22Rv1 (cell line): ENCODE results near the gene INPP5D.

Experiments
- ZFX ChIP-seq: fragments of 450-650 bp; IDR thresholded peaks from 2 replicates; pipeline ENCODE4 v1.6.1; 2017; ENCODE audit warnings: antibody characterized with exemption, borderline replicate concordance
- TF ChIP-seq, protein P1 (sequence below): fragments of 450-650 bp; IDR thresholded peaks from 2 replicates; pipeline ENCODE4 v1.5.1; 2017; ENCODE audit warnings: mild to moderate bottlenecking

DNA sequence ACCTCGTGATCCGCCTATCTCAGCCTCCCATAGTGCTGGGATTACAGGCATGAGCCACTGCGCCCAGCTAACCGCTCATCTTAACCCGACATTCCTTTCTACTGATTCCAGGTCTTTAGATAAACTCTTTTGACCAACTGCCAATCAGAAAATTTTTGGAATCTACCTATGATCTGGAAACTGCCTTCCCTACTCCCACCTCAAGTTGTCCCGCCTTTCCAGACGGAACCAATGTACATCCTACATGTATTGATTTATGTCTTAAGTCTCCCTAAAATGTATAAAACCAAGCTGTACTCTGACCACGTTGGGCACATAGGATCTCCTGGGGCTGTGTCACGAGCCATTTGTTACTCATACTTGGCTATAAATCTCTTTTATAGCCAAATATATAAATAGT, 30.8 kb upstream of the INPP5D start:
- TF ChIP-seq, protein P1, sequence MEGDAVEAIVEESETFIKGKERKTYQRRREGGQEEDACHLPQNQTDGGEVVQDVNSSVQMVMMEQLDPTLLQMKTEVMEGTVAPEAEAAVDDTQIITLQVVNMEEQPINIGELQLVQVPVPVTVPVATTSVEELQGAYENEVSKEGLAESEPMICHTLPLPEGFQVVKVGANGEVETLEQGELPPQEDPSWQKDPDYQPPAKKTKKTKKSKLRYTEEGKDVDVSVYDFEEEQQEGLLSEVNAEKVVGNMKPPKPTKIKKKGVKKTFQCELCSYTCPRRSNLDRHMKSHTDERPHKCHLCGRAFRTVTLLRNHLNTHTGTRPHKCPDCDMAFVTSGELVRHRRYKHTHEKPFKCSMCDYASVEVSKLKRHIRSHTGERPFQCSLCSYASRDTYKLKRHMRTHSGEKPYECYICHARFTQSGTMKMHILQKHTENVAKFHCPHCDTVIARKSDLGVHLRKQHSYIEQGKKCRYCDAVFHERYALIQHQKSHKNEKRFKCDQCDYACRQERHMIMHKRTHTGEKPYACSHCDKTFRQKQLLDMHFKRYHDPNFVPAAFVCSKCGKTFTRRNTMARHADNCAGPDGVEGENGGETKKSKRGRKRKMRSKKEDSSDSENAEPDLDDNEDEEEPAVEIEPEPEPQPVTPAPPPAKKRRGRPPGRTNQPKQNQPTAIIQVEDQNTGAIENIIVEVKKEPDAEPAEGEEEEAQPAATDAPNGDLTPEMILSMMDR: no peak
- TF ChIP-seq ZFX: no peak
